Myocyte (in vitro differentiated cells): ENCODE measurements around the gene HDGFL3. TPM values are rescaled to one million over a fixed set of nuclear protein-coding genes. Genes with fewer than 3 reads are reported as not detected.
A peak's percentile ranks its signal among the peaks of the same experiment; 100 is the strongest.
"Not testable (repeated sequence)": the region's sequence is repeated elsewhere in the genome, so short reads cannot be mapped to it uniquely, and the experiment has no call there.

Experiments
- DNase-seq: peaks from one replicate; pipeline ENCODE4 v3.0.0-alpha.2; 2012; ENCODE audit warnings: low read depth
- total RNA-seq: library from RNA; depleted of rRNA; stranded (reverse); fragments of >200 nt; gene quantifications from 2 replicates; pipeline ENCODE4 v1.2.3, GENCODE V29; 2014

HDGFL3 gene
- total RNA-seq, 1 donor from 2014 or later = 43.3 TPM

DNA sequence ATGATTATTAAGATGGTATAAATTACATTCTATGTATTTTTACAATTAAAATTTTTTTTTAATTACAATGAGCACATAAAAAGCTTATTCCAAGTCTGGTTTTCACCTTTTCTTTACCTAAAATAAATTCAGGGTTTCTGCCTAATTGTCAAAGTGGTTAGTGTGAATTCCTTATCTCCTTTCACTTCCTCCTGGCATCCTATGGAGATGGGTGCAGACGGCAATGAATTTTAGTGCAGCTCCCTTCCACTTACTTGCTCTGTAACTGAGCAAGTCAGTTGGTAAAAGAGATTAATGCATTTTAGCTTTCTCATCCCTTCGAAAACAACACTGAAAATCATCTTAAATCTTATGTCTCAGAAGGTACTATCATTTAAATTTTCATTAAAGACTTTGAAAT, 13.1 kb downstream of the HDGFL3 start:
- no peak for DNase-seq

DNA sequence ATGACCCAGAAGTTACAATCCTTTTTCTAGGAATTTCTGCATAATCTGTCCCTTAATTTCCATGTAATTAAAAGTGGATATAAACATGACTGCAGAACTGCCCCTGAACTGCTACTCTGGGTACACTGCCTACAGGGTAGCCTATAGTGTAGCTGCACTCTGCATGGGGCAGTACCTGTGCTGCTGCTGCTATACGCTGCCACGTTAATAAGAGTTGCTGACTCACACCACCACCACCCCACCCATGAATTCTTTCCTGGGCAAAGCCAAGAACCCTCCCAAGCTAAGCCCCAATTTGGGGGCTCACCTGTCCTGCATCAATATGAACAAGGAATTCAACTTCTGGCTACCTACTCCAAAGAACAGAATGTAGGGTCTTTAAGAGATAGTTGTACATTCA, 13.9 kb downstream of the HDGFL3 start:
- no peak for DNase-seq

DNA sequence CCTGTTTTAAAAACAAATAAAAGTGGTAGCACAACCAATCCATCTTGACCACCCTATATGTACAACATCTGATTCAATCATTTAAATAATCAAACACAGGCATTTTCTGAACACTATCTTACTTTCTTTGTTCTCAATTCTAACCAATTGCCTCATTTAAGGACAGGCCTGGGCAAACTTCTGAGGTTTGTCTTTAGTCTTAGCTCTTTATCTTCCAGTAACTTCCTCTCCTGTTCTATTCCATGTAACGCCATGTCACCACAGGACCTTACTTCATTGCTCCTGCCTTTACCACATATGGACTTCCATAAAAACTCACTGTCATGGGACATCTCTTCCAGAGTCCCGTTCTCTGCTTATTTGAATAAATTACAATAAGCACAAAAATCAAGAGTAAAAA, 14.9 kb downstream of the HDGFL3 start:
- DNase-seq = no peak

DNA sequence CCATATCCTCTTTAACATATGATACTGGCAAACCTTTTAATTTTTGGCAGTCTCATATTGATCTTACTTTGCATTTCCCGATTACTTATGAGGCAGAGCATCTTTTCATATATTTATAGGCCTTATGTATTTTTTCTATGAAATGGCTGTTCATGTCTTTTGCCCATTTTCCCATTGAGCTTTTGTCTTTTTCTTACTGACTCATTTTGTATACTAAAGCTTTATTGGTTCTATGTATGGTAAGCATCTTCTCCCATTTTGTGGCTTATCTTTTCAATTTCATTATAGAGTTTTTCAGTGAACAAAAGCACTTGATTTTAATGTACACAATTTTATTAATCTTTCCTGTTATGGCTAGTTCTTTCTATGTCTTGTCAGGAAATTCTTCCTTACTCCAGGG, 17.2 kb downstream of the HDGFL3 start:
- no peak for DNase-seq

DNA sequence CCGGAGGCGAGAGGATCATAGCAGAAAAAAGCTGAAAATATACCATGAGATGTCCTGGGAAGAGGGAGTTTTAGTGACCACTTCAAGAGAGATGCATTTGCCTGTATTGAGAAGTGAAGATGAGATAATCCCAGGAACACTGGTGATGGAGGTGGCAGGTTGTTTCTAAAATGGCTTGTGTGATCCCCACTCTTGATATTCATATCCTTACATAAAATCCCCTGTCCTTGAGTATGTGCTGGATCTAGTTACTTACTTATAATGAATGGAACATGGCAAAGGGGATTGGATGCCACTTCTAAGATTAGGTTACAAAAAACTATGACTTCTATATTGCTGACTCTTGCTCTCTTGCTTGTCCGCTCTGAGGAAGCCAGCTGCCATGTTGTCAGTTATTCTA, 22.1 kb downstream of the HDGFL3 start:
- no peak for DNase-seq

DNA sequence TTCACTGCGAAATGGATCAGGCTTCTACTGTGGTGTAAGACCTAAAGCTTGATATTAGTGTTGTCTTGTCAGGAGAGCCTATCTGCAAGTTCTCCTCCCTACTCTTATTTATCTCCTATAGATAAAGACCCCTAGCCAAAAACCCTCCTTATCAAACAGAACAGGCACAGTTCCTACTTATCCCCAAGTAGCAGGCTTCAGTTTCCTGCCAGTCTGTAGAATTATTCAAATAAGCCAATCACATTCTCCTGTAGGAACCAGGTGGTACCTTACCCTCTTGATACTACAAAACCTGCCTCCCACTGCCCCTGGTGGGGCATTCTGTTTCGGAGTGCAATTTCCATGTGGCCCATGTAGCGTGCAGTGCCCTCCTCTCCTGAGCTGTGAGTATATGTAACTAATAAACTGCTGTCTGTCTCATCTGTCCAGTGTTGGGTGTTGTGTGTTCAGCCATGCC, 28.7 kb downstream of the HDGFL3 start:
- no peak for DNase-seq

DNA sequence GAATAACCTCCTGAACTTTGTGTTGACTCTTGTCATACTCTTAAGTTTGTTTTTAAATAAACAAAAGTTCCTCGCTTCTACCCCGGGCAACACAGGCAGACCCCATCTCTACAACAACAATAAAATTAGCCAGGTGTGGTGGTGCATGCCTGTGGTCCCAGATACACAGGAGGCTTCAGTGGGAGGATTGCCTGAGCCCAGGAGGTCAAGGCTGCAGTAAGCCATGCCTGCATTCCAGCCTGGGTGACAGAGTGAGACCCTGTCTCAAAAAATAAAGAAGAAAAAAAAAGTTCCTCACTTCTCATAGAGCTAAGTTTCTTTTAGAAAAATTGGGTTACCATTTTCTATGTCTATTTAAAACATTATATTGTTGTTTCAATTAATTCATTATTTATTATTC, 29.2 kb downstream of the HDGFL3 start:
- DNase-seq = no peak

DNA sequence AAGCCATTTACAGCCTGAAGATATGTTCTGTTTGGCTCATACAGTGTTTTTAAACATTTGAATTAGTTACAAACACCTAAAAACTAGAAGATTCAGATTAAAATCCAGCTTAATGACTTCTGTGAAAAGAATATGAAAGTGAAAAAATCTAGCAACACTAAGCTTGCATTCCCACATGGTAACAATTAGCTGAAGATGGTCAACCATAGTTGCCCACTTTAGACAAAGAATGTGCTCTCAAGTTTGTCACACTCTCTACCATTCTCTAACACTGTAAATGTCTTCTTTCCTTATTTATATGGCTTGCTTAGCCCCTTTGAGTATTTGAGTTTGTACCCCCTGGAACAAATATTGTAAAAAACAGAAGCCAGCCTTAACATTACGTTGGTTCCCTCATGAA, 32.7 kb downstream of the HDGFL3 start:
- no peak for DNase-seq

DNA sequence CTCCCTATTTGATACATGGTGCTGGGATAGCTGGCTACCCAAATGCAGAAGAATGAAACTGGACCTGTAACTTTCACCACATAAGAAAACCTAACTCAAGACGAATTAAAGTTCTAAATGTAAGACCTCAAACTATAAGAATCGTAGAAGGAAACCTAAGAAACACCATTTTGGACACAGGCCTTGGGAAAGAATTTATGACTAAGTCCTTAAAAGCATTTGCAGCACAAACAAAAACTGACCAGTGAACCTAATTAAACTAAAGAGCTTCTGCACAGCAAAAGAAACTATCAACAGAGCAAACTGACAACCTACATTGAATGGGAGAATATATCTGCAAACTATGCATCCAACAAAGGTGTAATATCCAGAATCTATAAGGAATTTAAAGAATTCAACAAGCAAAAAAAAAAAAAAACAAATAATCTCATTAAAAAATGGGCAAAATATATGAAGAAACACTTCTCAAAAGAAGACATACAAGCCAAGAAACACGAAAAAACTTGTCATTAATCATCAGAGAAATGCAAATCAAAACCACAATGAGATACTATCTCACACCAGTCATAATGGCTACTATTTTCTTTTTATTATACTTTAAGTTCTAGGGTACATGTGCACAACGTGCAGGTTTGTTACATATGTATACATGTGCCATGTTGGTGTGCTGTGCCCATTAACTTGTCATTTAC, 37.0 kb downstream of the HDGFL3 start:
- peak; percentile 9 for DNase-seq

DNA sequence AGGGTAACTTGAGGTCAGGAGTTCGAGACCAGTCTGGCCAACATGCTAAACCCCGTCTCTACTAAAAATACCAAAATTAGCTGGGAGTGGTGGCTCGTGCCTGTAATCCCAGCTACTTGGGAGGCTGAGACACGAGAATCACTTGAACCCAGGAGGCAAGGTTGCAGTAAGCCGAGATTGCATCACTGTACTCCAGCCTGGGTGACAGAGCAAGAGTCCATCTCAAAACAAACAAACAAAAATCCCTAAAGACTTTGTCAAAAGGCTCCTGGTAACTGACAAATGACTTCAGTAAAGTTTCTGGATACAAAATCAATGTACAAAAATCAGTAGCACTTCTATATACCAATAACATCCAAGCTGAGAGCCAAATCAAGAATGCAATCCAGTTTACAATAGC, 38.0 kb downstream of the HDGFL3 start:
- not testable (repeated sequence) for DNase-seq

DNA sequence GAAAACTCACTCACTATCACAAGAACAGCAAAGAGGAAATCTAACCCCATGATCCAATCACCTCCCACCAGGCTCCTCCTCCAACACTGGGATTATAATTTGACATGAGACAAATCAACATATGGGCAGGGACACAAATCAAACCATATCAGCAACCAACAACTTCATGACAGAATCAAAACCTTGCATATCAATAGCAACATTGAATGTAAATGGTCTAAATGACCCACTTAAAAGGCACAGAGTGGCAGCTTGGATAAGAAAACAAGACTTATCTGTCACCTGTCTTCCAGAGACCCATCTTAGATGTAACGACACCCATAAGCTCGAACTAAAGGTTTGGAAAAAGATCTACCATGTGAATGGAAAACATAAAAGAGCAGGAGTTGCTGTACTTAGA, 40.8 kb downstream of the HDGFL3 start:
- no peak for DNase-seq

DNA sequence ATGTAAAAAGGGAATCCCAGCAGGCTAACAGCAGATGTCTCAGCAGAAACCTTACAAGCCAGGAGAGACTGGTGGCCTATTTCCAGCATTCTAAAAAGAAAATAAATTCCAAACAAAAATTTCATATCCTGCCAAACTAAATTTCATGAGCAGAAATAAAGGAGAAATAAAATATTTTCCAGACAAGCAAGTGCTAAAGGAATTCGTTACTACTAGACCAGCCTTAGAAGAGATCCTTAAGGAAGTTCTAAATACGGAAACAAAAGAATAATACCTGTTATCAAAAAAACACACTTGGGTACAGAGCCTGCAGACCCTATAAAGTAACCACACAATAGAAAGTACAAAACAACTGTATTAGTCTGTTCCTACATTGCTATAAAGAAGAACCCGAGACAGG, 41.4 kb downstream of the HDGFL3 start:
- peak; percentile 13 for DNase-seq

DNA sequence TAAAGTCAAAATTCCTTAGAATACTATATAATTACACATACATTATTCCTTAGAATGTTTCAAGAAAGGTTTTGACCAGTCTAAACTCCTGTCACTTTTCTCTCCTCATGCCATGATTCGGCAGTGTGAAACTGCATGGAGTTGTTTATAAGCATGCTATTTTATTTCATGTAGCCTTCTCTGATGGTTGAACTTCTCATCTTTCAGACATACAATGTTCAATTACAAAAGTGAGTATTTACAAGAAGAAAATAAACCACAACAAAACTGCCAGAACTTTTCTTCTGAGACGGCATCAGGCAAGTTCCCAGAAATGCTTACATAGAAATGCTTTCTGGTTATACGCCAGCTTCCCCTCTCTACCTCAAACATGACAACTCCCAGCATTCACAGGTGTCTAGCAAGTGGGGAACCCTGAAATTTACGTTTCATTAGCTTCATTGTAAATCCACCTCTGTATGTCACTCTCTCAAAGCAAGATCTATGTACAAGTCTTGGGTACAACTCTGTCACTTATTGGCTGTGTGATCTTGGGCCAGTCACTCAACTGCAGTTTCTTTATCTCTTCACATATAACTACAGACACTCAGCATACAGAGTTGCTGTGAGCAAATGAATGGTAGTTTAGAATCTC, 42.7 kb downstream of the HDGFL3 start:
- no peak for DNase-seq

DNA sequence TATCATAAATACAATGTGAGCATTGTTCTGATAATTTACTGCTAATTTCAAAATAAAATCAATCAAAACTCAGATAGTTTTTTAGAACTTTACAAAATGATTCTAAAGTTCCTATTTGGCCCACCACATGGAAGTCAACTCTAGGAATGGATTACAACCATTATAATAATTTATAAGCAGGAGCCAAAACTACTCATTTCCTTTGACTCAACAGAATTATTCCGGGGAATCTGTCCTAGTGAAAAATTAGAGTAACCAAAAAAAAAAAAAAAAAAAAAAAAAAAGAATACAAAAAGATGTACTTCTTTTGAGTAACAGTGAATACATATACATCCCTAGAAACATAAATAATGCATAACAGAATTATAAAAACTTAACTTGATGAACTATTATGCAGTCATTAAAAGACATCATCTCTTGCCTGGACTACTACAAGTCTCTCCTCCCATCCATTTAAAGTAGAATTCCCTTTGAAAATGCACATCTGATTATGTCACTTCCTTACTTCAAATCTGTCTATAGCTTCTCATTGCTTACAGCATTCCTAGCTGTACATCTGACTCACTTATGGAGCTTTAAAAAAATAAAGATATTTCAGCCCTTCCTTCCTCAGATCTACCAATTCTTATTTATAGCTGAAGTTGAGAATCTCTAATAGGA, 43.4 kb downstream of the HDGFL3 start:
- no peak for DNase-seq

DNA sequence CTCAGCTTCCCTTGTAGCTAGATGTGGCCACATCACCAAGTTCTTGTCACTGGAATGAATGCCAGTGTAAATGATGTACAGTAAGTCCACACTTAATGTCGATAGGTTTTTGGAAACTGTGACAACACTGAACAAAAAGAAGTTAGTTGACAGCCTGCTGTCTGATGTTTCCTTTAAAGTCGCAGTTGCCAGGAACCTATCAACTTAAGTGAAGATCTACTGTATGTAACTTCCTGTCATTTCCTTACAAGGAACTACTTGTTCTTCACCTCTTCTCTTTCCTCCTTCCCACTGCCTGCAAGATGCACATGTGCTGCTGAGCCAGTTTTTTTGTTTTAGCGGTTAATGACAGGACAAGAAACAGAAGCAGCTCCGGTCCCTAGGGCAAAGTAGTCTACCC, 44.6 kb downstream of the HDGFL3 start:
- DNase-seq = no peak

DNA sequence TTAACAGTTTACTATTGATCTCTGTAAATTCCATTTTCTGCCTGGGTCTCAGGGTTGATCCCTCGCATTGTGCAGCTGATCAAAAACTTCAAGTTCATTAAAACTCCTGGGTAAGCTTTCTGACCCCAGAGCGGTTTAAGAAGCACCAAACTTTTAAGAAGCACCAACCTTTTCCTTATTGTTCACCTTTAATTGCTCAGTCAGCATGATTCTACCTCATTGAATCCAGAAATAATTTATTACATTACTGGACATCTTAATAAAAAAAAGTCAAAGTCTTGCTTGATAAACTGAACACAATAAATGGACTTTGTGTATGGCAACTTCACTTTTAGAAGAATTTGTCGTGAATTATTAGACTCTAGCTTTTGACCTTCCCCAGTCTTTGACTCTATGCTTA, 46.9 kb downstream of the HDGFL3 start:
- DNase-seq = no peak

DNA sequence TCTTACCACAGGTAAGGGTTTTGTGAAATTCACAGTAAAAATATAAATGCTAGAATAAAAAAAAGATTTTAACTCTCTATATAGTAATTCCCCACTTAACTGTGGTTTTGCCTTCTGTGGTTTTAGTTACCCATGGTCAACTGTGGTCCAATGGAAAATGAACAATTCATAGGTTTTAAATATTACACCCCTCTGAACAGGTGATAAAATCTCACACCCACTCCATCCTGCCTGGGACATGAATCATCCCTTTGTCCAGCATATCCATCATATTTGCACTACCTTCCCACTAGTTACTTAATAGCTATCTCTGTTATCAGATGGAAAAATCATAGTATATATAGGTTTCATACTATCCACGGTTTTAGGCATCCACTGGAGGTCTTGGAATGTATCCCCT, 49.2 kb downstream of the HDGFL3 start:
- DNase-seq = peak; percentile 38

DNA sequence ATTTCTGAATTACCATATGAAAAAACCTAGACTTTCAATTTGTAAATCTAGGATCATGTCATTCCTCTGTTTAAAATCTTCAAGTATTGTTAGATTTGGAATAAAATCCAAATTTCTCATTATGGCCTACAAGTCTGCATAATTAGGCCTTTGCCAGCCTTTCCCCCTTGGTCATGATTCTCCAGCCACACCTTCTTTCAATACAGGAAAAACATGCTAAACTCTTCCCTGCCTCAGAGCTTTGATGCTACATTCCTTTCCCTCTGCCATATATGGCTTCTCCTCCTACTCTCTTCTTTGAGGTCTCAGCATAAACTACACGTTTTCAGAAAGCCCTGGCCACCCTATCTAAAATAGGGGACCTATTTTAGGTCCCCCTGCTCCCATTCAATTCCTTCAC, 51.7 kb downstream of the HDGFL3 start:
- DNase-seq = no peak

DNA sequence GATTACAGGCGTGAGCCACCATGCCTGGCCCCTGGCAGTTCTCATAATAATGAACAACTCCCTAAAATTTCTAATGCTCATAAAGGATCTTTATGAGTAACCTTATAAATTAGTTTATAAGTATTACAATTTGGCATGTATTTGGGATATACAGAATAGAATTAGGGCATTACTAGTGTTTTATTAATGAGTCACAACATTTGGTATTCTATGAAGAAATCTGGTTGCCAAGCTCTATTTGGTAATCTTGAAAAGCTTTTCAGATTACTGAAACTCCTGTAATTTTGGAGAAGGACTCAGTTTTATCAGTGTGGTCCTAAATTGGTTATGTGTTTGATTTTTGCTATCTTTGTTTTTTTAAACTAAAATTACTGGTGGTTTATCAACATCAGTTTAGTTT, 54.3 kb downstream of the HDGFL3 start:
- DNase-seq = no peak

DNA sequence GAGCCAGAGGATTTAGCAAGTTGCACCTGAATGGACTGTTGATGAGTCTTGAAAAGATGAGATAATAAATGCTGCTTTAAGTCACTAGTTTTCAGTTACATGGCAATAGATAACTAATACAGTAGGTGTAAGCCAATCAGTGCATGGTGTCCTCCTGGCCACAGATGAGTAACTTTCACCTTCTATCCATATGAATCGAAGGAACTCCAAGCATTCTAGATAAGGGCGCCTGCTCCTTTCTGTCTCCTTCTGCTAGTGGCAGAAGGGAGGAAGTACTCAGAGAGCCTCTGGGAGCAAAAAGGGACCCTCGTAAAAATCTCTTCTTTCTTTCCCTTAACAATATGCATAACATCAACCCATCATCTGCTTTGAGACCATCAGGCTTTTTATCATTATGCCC, 62.9 kb downstream of the HDGFL3 start:
- no peak for DNase-seq

DNA sequence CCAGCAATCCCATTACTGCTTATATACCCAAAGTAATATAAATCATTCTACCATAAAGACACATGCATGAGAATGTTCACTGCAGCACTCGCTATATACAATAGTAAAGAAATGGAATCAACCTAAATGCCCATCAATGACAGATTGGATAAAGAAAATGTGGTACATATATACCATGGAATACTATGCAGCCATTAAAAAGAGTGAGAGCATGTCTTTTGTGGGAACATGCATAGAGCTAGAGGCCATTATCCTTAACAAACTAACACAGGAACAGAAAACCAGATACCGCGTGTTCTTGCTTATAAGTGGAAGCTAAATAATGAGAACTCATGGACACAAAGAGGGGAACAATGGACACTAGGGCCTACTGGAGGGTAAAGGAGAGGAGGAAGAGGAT, 65.5 kb downstream of the HDGFL3 start:
- not testable (repeated sequence) for DNase-seq

DNA sequence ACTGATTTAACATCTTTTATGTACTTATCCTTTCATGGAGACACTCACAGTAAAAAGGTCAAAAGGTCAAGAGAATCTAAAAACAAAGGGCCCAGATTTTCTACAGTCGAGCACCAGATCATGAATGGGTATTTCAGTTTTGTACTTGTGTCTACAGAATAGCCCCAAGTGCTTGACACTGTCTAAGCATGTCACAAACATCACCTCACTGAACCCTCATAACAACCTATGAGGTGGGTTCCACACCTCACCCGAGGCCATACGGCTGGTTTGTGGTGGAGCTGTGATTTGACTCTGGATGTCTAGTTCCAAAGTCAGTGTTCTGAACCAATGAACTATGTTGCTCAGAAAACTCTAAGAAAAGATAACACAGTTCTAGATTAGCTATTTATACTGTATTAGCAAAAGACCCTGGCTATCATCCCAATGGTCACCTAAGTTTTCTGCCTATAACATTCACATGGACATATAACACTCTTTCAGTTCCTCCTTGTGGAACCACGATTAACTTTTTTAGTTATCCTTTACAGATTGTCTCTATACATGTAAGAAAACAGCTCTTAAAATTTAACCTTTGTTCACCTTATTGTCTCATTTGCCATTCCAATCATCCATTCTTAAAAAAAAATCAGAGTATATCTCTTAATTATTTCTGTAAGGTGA, 74.6 kb downstream of the HDGFL3 start:
- no peak for DNase-seq
